Measurements from ENCODE around the gene PLXNA1.

GRCh38 chr3:126986001-126986400 is 3.1 kb downstream of the PLXNA1 start:
- TF ChIP-seq, protein P1, sequence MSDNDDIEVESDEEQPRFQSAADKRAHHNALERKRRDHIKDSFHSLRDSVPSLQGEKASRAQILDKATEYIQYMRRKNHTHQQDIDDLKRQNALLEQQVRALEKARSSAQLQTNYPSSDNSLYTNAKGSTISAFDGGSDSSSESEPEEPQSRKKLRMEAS (IDR thresholded peaks at IDR 0.05), result no peak
- TF ChIP-seq USF1 (IDR thresholded peaks at IDR 0.05) (no peak), TAF1 (IDR thresholded peaks at IDR 0.05; ENCODE audit: low read depth) (no peak), REST (IDR thresholded peaks at IDR 0.05; ENCODE audit: low read depth) (0 out of 2 replicates have a peak, but pooled peaks have one; percentile 9), YY1 (IDR thresholded peaks at IDR 0.05; ENCODE audit: low read depth) (no peak), CREB1 (IDR thresholded peaks at IDR 0.05; ENCODE audit: low read depth) (no peak), RAD21 (IDR thresholded peaks at IDR 0.05; ENCODE audit: low read depth) (no peak), FOXM1 (IDR thresholded peaks at IDR 0.05; ENCODE audit: borderline replicate concordance, low read depth) (no peak), NFIC (IDR thresholded peaks at IDR 0.05) (no peak), EP300 (IDR thresholded peaks at IDR 0.05; ENCODE audit: borderline replicate concordance) (no peak), TCF12 (IDR thresholded peaks at IDR 0.05; ENCODE audit: low read depth) (no peak), TEAD4 (IDR thresholded peaks at IDR 0.05) (no peak)

Data from Ishikawa (cell line).